K562 (cell line): ENCODE measurements around the gene DYNC1I1.
A peak's percentile ranks its signal among the peaks of the same experiment; 100 is the strongest.

Source experiments
- HDAC2 ChIP-seq: fragments of 450-650 bp; IDR thresholded peaks from 2 replicates; pipeline ENCODE4 v1.6.1; 2016; ENCODE audit warnings: mild to moderate bottlenecking
- NCOR1 ChIP-seq: fragments of 450-650 bp; IDR thresholded peaks from 2 replicates; pipeline ENCODE4 v1.6.1; 2016; ENCODE audit warnings: mild to moderate bottlenecking, moderate library complexity
- NELFE ChIP-seq: IDR thresholded peaks from 2 replicates; pipeline ENCODE4 v1.6.1; 2011; ENCODE audit warnings: mild to moderate bottlenecking; ENCODE audit not compliant: insufficient read depth, insufficient read length
- PCBP2 ChIP-seq: fragments of 200-400 bp; formaldehyde crosslinking; IDR thresholded peaks from 2 replicates; pipeline ENCODE4 v1.6.1; 2018; ENCODE audit warnings: low read length, low read depth, mild to moderate bottlenecking, moderate library complexity; ENCODE audit not compliant: poor library complexity, severe bottlenecking
- POLR2A ChIP-seq: fragments of 450-650 bp; conservative IDR thresholded peaks from 2 replicates; pipeline ENCODE4 v1.6.1; 2016
- TCF7L2 ChIP-seq: fragments of 150-350 bp; IDR thresholded peaks from 2 replicates; pipeline ENCODE4 v1.6.1; 2016; ENCODE audit warnings: low read depth, mild to moderate bottlenecking, low read length, moderate library complexity
- ZNF76 ChIP-seq: fragments of 250-450 bp; sonication (Bioruptor Pico); IDR thresholded peaks from 2 replicates; pipeline ENCODE4 v1.4.0; 2020; ENCODE audit warnings: mild to moderate bottlenecking, moderate library complexity, borderline replicate concordance
- ZNF830 ChIP-seq: fragments of 250-450 bp; sonication (Bioruptor Pico); IDR thresholded peaks from 2 replicates; pipeline ENCODE4 v1.5.0; 2021; ENCODE audit warnings: mild to moderate bottlenecking
- TF ChIP-seq, protein P1 (sequence below), 2 experiments: fragments of 450-650 bp; formaldehyde crosslinking in 1 of 2; IDR thresholded peaks; 2 replicates each; pipeline versions ENCODE4 v1.4.0 to v1.6.1; 2014 to 2020; ENCODE audit warnings: mild to moderate bottlenecking in 2 of 2, borderline replicate concordance in 1 of 2, low read depth in 1 of 2
- TF ChIP-seq, protein P2 (sequence below): sonication (generic); formaldehyde crosslinking; IDR thresholded peaks from 2 replicates; pipeline ENCODE4 v1.8.0; 2023; ENCODE audit warnings: mild to moderate bottlenecking, missing genetic modification reagents
- TF ChIP-seq, protein P3 (sequence below), 3 experiments: IDR thresholded peaks in 2 of 3; conservative IDR thresholded peaks in 1 of 3; 2 replicates each; pipeline ENCODE4 v1.5.1; 2011 to 2012; ENCODE audit warnings: low read length in 3 of 3, mild to moderate bottlenecking in 3 of 3, control low read depth in 2 of 3, improper control_type of control experiment in 1 of 3, inconsistent platforms in 1 of 3, low read depth in 1 of 3, mixed read lengths in 1 of 3, moderate library complexity in 1 of 3; ENCODE audit not compliant: insufficient read depth in 2 of 3

DNA sequence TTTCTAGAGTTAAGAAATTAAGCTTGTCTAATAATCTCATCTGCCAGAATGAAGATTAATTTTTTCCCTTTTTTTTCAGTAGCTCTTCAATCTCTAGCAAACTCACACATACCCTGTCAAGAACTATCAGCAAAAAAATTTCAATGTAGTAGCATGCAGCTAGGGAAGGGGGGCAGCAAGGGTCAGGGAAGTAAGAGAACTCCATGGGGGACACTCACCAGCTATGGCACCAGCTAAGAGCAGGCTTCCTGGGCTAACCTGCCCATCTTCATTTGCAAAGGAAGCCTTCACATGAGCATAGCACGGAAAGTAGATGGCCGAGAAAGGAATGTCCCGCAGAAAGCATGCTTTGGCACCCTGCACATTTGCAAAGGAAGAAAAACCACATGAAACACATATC, 359.2 kb downstream of the DYNC1I1 start:
- TF ChIP-seq ZNF830 (CRISPR knock-in tag) (no peak), HDAC2 (no peak), ZNF76 (CRISPR knock-in tag) (no peak), POLR2A (no peak), NELFE (no peak), NCOR1 (no peak), PCBP2 (no peak), TCF7L2 (no peak)
- TF ChIP-seq, protein P1, sequence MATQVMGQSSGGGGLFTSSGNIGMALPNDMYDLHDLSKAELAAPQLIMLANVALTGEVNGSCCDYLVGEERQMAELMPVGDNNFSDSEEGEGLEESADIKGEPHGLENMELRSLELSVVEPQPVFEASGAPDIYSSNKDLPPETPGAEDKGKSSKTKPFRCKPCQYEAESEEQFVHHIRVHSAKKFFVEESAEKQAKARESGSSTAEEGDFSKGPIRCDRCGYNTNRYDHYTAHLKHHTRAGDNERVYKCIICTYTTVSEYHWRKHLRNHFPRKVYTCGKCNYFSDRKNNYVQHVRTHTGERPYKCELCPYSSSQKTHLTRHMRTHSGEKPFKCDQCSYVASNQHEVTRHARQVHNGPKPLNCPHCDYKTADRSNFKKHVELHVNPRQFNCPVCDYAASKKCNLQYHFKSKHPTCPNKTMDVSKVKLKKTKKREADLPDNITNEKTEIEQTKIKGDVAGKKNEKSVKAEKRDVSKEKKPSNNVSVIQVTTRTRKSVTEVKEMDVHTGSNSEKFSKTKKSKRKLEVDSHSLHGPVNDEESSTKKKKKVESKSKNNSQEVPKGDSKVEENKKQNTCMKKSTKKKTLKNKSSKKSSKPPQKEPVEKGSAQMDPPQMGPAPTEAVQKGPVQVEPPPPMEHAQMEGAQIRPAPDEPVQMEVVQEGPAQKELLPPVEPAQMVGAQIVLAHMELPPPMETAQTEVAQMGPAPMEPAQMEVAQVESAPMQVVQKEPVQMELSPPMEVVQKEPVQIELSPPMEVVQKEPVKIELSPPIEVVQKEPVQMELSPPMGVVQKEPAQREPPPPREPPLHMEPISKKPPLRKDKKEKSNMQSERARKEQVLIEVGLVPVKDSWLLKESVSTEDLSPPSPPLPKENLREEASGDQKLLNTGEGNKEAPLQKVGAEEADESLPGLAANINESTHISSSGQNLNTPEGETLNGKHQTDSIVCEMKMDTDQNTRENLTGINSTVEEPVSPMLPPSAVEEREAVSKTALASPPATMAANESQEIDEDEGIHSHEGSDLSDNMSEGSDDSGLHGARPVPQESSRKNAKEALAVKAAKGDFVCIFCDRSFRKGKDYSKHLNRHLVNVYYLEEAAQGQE (IDR thresholded peaks at IDR 0.05; ENCODE audit: borderline replicate concordance), result no peak
- TF ChIP-seq, protein P1 (CRISPR knock-in tag; IDR thresholded peaks at IDR 0.05; ENCODE audit: low read depth), result no peak
- TF ChIP-seq, protein P2, sequence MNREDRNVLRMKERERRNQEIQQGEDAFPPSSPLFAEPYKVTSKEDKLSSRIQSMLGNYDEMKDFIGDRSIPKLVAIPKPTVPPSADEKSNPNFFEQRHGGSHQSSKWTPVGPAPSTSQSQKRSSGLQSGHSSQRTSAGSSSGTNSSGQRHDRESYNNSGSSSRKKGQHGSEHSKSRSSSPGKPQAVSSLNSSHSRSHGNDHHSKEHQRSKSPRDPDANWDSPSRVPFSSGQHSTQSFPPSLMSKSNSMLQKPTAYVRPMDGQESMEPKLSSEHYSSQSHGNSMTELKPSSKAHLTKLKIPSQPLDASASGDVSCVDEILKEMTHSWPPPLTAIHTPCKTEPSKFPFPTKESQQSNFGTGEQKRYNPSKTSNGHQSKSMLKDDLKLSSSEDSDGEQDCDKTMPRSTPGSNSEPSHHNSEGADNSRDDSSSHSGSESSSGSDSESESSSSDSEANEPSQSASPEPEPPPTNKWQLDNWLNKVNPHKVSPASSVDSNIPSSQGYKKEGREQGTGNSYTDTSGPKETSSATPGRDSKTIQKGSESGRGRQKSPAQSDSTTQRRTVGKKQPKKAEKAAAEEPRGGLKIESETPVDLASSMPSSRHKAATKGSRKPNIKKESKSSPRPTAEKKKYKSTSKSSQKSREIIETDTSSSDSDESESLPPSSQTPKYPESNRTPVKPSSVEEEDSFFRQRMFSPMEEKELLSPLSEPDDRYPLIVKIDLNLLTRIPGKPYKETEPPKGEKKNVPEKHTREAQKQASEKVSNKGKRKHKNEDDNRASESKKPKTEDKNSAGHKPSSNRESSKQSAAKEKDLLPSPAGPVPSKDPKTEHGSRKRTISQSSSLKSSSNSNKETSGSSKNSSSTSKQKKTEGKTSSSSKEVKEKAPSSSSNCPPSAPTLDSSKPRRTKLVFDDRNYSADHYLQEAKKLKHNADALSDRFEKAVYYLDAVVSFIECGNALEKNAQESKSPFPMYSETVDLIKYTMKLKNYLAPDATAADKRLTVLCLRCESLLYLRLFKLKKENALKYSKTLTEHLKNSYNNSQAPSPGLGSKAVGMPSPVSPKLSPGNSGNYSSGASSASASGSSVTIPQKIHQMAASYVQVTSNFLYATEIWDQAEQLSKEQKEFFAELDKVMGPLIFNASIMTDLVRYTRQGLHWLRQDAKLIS, result no peak
- TF ChIP-seq, protein P3, sequence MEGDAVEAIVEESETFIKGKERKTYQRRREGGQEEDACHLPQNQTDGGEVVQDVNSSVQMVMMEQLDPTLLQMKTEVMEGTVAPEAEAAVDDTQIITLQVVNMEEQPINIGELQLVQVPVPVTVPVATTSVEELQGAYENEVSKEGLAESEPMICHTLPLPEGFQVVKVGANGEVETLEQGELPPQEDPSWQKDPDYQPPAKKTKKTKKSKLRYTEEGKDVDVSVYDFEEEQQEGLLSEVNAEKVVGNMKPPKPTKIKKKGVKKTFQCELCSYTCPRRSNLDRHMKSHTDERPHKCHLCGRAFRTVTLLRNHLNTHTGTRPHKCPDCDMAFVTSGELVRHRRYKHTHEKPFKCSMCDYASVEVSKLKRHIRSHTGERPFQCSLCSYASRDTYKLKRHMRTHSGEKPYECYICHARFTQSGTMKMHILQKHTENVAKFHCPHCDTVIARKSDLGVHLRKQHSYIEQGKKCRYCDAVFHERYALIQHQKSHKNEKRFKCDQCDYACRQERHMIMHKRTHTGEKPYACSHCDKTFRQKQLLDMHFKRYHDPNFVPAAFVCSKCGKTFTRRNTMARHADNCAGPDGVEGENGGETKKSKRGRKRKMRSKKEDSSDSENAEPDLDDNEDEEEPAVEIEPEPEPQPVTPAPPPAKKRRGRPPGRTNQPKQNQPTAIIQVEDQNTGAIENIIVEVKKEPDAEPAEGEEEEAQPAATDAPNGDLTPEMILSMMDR (IDR thresholded peaks at IDR 0.05 in 2 of 3, conservative IDR thresholded peaks at IDR 0.05 in 1 of 3; ENCODE audit: insufficient read depth in 2 of 3, low read depth in 1 of 3, low read length in 3 of 3), result peak in 1 of 3 experiments; percentile 20; a peak in 2 of 6 replicates
